COR-L47 (cell line): ENCODE data around the gene KANTR.

ENCODE experiments used
- DNase-seq: peaks from one replicate; lab custom pipeline; 2025; lab: John Stamatoyannopoulos, UW

The KANTR gene

GRCh38 chrX:53093748-53094581, at the start of gene KANTR:
Gene KANTR, plus strand, starts transcription at chrX:53094142. Its CDS starts 30,131 bp downstream, at chrX:53124273.
- DNase-seq, result peak; percentile 93

- no peak for DNase-seq
Observed at GRCh38 chrX:53044995-53045394, 48.9 kb upstream of the KANTR start.

GRCh38 chrX:53047228-53047627, 46.7 kb upstream of the KANTR start:
- DNase-seq, result peak; percentile 13

GRCh38 chrX:53048169-53049126, 45.5 kb upstream of the KANTR start, which contains the start of gene GPR173:
Gene GPR173, plus strand, starts transcription at chrX:53048789. Its CDS starts 27,833 bp downstream, at chrX:53076622.
- peak; percentile 42 for DNase-seq

- DNase-seq, result no peak
Observed at GRCh38 chrX:53049127-53049517, 44.8 kb upstream of the KANTR start.

GRCh38 chrX:53050841-53051240, 43.1 kb upstream of the KANTR start:
- no peak for DNase-seq

- DNase-seq, result no peak
Observed at GRCh38 chrX:53055244-53055849, 38.6 kb upstream of the KANTR start.

- no peak for DNase-seq
Observed at GRCh38 chrX:53056292-53056691, 37.6 kb upstream of the KANTR start.

GRCh38 chrX:53065104-53065503, 28.8 kb upstream of the KANTR start:
- no peak for DNase-seq

GRCh38 chrX:53071064-53071463, 22.9 kb upstream of the KANTR start:
- no peak for DNase-seq

GRCh38 chrX:53071604-53072417, 22.1 kb upstream of the KANTR start:
- DNase-seq, result peak; percentile 56

GRCh38 chrX:53072418-53073114, 21.4 kb upstream of the KANTR start:
- no peak for DNase-seq

GRCh38 chrX:53073115-53073586, 20.8 kb upstream of the KANTR start:
- DNase-seq, result peak; percentile 38

GRCh38 chrX:53075011-53075410, 18.9 kb upstream of the KANTR start:
- no peak for DNase-seq

GRCh38 chrX:53076671-53077070, 17.3 kb upstream of the KANTR start:
- DNase-seq, result no peak

GRCh38 chrX:53077207-53078197, 16.4 kb upstream of the KANTR start:
- no peak for DNase-seq

GRCh38 chrX:53078943-53079342, 15.0 kb upstream of the KANTR start:
- DNase-seq, result no peak

- no peak for DNase-seq
Observed at GRCh38 chrX:53080628-53081580, 13.0 kb upstream of the KANTR start.
